Immature natural killer cell (primary cell): Measurements from ENCODE around the gene LIN7A. TPM values are rescaled to one million over a fixed set of nuclear protein-coding genes. Genes with fewer than 3 reads are reported as not detected.

Experiments
- polyA plus RNA-seq, 3 donors: library from polyadenylated mRNA; unstranded; fragments of 300-500 nt; fragmentation: Illumina TruSeq; gene quantifications; one replicate each; pipeline ENCODE4 v1.2.3, GENCODE V29; 2021

LIN7A gene
- polyA plus RNA-seq, 3 donors from 2014 or later: 0.35 TPM; not detected in 2

Other genes starting within 250 kb of the LIN7A start
- gene MYF6, start 230.3 kb downstream of the LIN7A start, polyA plus RNA-seq: not detected
- not detected for gene MYF5, start 221.0 kb downstream of the LIN7A start, polyA plus RNA-seq
- not detected for gene ACSS3, start 140.1 kb upstream of the LIN7A start, polyA plus RNA-seq